Duodenal mucosa (tissue), 2 donors: Measurements from ENCODE around the gene CBFA2T2.

Experiments used
- H3K27ac ChIP-seq: one replicate; pipeline ENCODE4 v1.7.0; 2013; ENCODE audit warnings: low read depth, low read length
- H3K27me3 ChIP-seq, 2 donors: one replicate each; pipeline ENCODE4 v1.7.0; 2013; ENCODE audit warnings: low read length in 2 of 2, control low read depth in 1 of 2; ENCODE audit not compliant: insufficient read depth in 2 of 2, control insufficient read depth in 1 of 2
- H3K36me3 ChIP-seq, 2 donors: one replicate each; pipeline ENCODE4 v1.7.0; 2013; ENCODE audit warnings: low read length in 2 of 2, control low read depth in 1 of 2; ENCODE audit not compliant: insufficient read depth in 2 of 2, control insufficient read depth in 1 of 2
- H3K4me1 ChIP-seq, 2 donors: one replicate each; pipeline ENCODE4 v1.7.0; 2013; ENCODE audit warnings: low read length in 2 of 2, control low read depth in 1 of 2; ENCODE audit not compliant: insufficient read depth in 2 of 2, control insufficient read depth in 1 of 2
- H3K4me3 ChIP-seq, 2 donors: one replicate each; pipeline ENCODE4 v1.7.0; 2013; ENCODE audit warnings: low read length in 2 of 2, low read depth in 1 of 2
- H3K9ac ChIP-seq, 2 donors: one replicate each; pipeline ENCODE4 v1.7.0; 2013; ENCODE audit warnings: low read length in 2 of 2, low read depth in 1 of 2
- H3K9me3 ChIP-seq, 2 donors: one replicate each; pipeline ENCODE4 v1.7.0; 2013; ENCODE audit warnings: low read length in 2 of 2, control low read depth in 1 of 2; ENCODE audit not compliant: control insufficient read depth in 1 of 2

Gene CBFA2T2

DNA sequence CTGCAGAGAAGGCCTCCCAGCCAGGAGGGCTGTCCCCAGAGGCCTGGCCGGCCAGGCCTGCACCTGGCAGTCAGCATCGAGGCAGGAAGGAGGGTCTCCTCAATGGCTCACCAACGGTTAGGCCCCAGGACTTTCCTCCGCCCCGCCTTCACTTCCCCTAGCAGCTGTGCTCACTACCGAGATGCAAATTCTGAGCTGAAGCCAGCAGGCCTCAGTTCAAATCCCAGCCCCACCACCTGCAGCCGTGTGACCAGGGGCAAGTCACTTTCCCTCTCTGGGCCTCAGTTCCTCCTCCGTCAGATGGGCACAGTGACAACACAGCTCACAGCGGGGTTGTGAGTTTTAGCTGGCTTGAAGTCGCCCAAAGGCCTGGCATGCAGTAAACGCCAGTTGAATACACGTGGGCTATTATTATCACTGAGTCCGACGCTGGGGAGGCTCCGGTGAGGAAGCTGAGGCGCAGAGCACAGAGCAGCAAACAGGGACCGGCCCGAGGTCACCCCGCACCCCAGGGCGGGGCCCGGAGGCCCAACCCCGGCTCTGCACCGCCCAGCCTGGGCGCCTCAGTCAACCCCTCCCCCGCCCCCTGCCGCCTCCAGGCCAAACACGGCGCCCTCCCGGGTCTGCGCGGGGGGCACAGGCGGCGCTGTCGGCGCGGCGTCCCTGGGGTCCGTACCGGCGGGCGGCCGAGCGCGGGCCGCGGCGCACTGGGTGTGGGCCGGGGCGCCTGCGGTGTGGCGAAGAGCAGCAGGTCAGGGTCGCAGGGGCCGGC is 195.6 kb downstream of the CBFA2T2 start:
- no peaks in the 10 kb centered on the region for H3K9me3 ChIP-seq
- H3K9ac ChIP-seq, result peak overlapping the region; percentile 26 to 66
- no peaks in the 10 kb centered on the region for H3K36me3 ChIP-seq
- no peak overlapping the region for H3K27ac ChIP-seq
- H3K27me3 ChIP-seq, result no peaks in the 10 kb centered on the region
- peaks cover 17 to 19% of the 10 kb centered on the region in 2 donors for H3K4me1 ChIP-seq
- peak overlapping the region; percentile 53 to 68 for H3K4me3 ChIP-seq

DNA sequence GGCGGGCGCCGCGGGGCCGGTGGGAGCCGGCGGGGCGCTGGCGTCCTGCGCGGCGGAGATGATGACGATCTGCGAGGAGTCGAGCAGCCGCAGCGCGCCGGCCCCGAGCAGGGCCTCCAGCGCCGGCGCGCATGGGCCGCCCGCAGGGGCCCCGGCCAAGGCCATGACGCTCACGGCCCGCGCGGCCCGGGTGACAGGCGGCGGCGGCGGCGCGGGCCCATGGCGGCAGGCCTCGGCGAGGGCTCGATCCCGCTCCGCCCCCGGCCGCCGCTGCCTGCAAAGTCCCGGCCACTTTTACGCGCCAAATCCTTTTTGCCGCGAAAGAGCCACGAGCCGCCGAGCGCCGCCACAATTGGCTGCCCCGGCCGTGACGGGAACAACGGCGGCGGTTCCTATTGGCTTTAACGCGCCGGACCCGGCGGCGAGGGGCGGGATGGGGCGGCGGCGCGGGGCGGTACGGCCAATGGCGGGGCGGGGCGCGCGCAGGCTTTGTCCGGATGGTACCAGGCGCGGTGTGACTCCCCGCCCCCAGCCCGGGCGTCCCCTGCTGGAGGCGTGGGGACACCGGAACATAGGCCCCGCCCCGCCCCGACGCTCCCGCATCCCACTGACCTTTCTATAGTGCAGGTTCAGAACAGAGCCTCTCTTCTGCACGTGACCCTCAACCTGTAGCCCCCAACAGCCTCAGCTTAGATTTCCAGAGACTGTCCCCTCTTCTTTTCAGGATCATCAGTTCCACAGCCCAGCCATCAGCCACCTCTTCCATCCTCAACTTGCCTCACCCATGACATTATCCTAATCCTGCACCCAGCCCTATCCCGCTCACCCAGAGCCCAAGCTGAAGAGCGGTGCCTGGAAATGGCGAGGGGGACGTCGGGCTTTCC is 196.4 kb downstream of the CBFA2T2 start, which contains the start of gene E2F1:
Gene E2F1 (minus strand): TSS at position 286 of the 884 bp plus-strand sequence. CDS start 121 bp downstream, at position 165.
- Histone ChIP-seq H3K9me3 (no peaks in the 10 kb centered on the region), H3K4me1 (peaks cover 17 to 19% of the 10 kb centered on the region in 2 donors), H3K27me3 (no peaks in the 10 kb centered on the region), H3K9ac (peak within 1 kb of the TSS; percentile 26 to 66), H3K4me3 (peak within 1 kb of the TSS; percentile 53 to 68), H3K27ac (no peak within 1 kb of the TSS), H3K36me3 (no peaks in the 10 kb centered on the region)

DNA sequence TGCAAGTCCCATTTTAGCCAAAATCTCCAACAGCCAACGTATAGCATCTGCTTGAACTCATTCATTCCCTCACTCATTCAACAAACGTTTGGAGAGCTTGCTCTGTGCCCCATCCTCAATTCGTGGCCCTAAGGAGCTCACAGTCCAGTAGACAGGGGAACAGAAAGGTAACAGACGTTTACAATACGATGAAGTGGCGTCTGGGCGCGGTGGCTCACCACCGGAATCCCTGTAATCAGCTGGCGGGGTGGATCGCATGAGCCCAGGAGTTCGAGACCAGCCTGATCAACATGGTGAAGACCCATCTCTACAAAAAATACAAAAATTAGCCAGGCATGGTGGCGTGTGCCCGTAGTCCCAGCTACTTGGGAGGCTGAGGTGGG is 197.1 kb downstream of the CBFA2T2 start:
- H3K4me1 ChIP-seq, result peaks cover 17 to 19% of the 10 kb centered on the region in 2 donors
- no peaks in the 10 kb centered on the region for H3K36me3 ChIP-seq
- peak overlapping the region in 1 of 2 donors; percentile 47 for H3K9ac ChIP-seq
- peak overlapping the region; percentile 51 to 64 for H3K4me3 ChIP-seq
- H3K27me3 ChIP-seq, result no peaks in the 10 kb centered on the region
- H3K9me3 ChIP-seq, result no peaks in the 10 kb centered on the region
- H3K27ac ChIP-seq, result no peak overlapping the region

DNA sequence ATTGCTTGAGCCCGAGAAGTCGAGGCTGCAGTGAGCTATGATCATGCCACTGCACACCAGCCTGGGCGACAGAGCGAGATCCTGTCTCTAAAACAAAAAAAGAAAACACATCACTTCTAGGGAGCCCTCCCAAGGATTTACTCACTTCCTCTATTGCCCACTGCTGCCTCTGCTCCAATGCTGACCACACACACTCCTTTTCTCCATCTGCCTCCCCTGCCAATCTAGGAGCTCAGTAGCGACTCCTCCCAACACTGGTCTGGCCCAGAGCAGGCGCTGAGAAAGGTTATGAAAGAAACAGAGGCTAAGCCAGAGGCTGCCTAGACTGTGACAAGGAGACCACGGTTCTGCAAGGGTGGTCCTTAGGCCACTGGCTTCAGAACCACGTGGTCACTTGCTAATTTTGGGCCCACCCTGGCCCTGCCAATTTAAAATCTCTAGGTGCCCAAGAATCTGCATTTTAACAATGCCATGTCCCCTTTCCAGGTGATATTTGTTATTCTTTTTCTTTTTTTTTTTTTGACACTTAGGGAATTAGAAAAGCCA is 197.5 kb downstream of the CBFA2T2 start:
- Histone ChIP-seq H3K27me3 (no peaks in the 10 kb centered on the region), H3K27ac (no peak overlapping the region), H3K4me1 (peaks cover 17 to 19% of the 10 kb centered on the region in 2 donors), H3K36me3 (no peaks in the 10 kb centered on the region), H3K9me3 (no peaks in the 10 kb centered on the region), H3K4me3 (no peak overlapping the region), H3K9ac (no peak overlapping the region)

DNA sequence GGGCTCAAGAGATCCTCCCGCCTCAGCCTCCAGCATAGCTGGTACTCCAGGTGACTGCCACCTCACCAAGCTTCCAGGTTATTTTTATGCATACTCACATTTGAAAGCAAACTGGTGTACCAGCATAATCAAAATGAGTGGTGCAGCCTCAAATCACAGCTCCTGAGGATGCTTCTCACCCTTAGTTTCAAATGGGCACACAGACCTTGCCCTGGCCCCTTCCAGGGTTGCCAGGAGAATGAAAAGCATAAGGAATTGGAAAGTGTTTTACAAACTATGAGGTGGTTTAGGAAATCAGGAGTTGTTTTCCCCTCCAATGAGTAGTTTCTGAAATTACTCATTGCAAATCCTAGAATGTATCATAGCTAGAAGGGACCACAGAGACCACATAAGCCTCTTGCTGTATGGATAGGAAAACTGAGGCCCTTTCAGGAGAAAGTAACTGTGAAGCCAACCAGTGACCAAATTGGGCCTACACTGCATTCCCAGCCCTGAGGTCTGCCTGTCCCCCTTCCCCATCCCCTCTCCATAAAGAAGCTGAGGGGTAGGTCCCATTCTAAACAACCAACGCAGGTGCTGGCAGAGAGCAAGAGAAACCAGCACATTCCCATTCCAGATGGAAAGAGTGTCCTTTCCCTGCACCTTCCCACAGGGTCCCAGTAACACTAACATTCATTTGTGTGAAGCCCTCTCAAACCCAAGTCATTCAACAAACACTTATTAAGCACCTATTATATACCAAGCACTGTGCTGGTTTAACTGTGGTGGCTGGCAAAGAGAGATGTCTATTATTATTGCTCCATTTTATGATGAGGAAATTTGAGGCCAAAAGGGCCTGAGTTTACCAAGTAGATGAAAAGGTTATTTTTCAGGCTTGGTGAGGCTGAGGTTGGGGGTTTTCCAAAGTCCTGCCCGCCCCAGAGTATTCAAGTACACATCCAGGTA is 198.4 kb downstream of the CBFA2T2 start:
- H3K4me3 ChIP-seq, result no peak overlapping the region
- H3K27ac ChIP-seq, result no peak overlapping the region
- no peaks in the 10 kb centered on the region for H3K9me3 ChIP-seq
- H3K9ac ChIP-seq, result no peak overlapping the region
- H3K4me1 ChIP-seq, result peaks cover 17 to 19% of the 10 kb centered on the region in 2 donors
- no peaks in the 10 kb centered on the region for H3K27me3 ChIP-seq
- H3K36me3 ChIP-seq, result no peaks in the 10 kb centered on the region

DNA sequence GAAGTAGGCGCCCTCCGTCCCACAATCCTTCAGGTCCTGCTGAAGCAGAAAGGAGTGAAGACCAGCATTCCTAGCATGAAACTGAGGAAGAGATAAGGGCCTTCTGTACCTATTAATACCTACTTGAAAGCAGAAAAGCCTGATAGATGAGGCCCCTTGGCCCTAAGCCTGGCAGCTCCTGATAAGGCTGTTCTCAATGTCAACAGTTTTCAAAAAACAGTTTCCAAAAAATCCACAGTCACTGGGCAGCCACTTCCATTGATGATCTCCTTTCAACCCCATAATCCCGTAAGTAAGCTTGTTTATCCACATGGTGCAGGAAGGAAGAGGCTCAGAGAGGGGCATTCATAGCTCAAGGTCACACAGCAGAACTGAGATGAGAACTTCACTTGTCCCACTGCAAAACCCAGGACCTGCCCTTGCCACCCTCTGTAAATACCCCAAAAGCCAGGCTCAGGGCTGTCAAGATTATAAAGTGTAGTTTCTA is 199.1 kb downstream of the CBFA2T2 start:
- Histone ChIP-seq H3K4me3 (no peak overlapping the region), H3K27ac (no peak overlapping the region), H3K36me3 (no peaks in the 10 kb centered on the region), H3K4me1 (peaks cover 17 to 19% of the 10 kb centered on the region in 2 donors), H3K9ac (no peak overlapping the region), H3K9me3 (no peaks in the 10 kb centered on the region), H3K27me3 (no peaks in the 10 kb centered on the region)

DNA sequence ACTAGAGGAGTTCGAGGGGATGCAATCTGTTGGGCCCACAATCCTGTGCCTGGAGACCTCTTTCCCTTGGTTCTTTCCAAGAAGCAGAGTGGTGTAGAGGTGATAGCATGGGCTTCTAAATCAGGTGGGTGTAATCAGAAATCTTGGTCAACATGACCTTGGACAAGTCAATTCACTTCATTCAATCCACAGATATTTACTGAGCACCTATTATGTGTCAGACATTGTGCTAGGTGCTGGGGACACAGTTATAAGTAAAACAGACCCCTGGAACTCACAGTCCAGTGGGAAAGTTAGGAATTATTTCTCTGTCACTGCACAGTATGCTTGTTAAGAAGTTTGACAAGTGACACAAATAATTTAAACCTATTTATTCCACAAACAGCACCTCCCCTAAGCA is 199.6 kb downstream of the CBFA2T2 start:
- no peaks in the 10 kb centered on the region for H3K9me3 ChIP-seq
- no peak overlapping the region for H3K9ac ChIP-seq
- no peaks in the 10 kb centered on the region for H3K36me3 ChIP-seq
- no peak overlapping the region for H3K4me3 ChIP-seq
- H3K27ac ChIP-seq, result no peak overlapping the region
- H3K4me1 ChIP-seq, result peaks cover 14 to 17% of the 10 kb centered on the region in 2 donors
- no peaks in the 10 kb centered on the region for H3K27me3 ChIP-seq

DNA sequence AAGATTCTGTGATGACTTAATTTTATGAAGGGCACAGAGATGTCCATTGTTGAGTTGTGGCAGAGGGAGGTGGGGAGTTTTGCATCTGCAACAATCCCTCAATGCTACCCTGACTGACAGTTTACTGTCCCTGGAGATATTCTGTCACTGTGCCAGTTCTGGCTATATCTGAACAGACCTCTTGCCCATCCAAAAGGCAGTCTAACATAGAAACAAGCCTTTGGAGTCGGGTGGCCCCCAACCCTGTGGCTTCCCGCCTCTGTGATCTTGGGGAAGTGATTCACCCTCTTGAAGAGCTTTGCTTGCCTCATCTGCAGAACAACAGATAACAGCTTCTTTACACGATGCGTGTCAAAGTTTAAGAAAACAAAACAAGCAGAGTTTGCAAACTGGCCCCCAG is 200.1 kb downstream of the CBFA2T2 start:
- no peak overlapping the region for H3K27ac ChIP-seq
- no peak overlapping the region for H3K4me3 ChIP-seq
- H3K9ac ChIP-seq, result no peak overlapping the region
- H3K36me3 ChIP-seq, result no peaks in the 10 kb centered on the region
- H3K27me3 ChIP-seq, result no peaks in the 10 kb centered on the region
- H3K9me3 ChIP-seq, result no peaks in the 10 kb centered on the region
- peaks cover 9 to 12% of the 10 kb centered on the region in 2 donors for H3K4me1 ChIP-seq

GRCh38 chr20:33693289-33693688 is 203.4 kb downstream of the CBFA2T2 start:
- Histone ChIP-seq H3K9me3 (no peaks in the 10 kb centered on the region), H3K36me3 (no peaks in the 10 kb centered on the region), H3K27me3 (no peaks in the 10 kb centered on the region), H3K9ac (no peak overlapping the region), H3K4me3 (no peak overlapping the region), H3K27ac (no peak overlapping the region), H3K4me1 (no peaks in the 10 kb centered on the region)
